C4-2B (cell line): ENCODE measurements around the gene OAF.

Experiments used
- CTCF ChIP-seq: fragments of 450-650 bp; conservative IDR thresholded peaks from 2 replicates; pipeline ENCODE4 v1.5.1; 2017; ENCODE audit warnings: mild to moderate bottlenecking
- ZFX ChIP-seq: fragments of 450-650 bp; IDR thresholded peaks from 2 replicates; pipeline ENCODE4 v1.6.1; 2017

- TF ChIP-seq CTCF (no peak), ZFX (no peak)
Measured at GRCh38 chr11:120224972-120225909, 14.4 kb downstream of the OAF start.
